Endometrial microvascular endothelial cells (primary cell): ENCODE measurements around the gene SMIM24. TPM values are rescaled to one million over a fixed set of nuclear protein-coding genes. Genes with fewer than 3 reads are reported as not detected.

Experiments
- in situ Hi-C: cut with HindIII; loops from 2 replicates; pipeline ENCODE4 v1.10.0; 2017; ENCODE audit warnings: low sequenced_read_pairs, low pct_unique_long_range_greater_than_20kb; ENCODE audit errors: inconsistent ontology term
- total RNA-seq: library from RNA; depleted of rRNA; stranded (reverse); fragments of >200 nt; gene quantifications from one replicate; pipeline ENCODE4 v1.2.3, GENCODE V29; 2015; ENCODE audit errors: inconsistent ontology term

SMIM24 gene
- total RNA-seq, 1 donor from 2014 or later = not detected

GRCh38 chr19:3501780-3502179 is 21.5 kb upstream of the SMIM24 start:
- in situ Hi-C loops = no loop called here

GRCh38 chr19:3500429-3501101 is 20.2 kb upstream of the SMIM24 start, which contains the start of gene DOHH:
Gene DOHH (minus strand): TSS chr19:3500674. CDS start chr19:3496814, 3,860 bp downstream.
- in situ Hi-C loops = no loop called here

GRCh38 chr19:3499738-3500428 is 19.6 kb upstream of the SMIM24 start:
- in situ Hi-C loops = no loop called here

GRCh38 chr19:3497757-3498520 is 17.6 kb upstream of the SMIM24 start:
- in situ Hi-C loops = no loop called here

- in situ Hi-C loops = no loop called here
These were observed 16.3 kb upstream of the SMIM24 start for GRCh38 chr19:3496392-3497273.

- in situ Hi-C loops = no loop called here
These were observed 14.2 kb upstream of the SMIM24 start for GRCh38 chr19:3494559-3494958.

- in situ Hi-C loops = no loop called here
These were observed 13.7 kb upstream of the SMIM24 start for GRCh38 chr19:3494051-3494450.

GRCh38 chr19:3493651-3494050 is 13.3 kb upstream of the SMIM24 start:
- in situ Hi-C loops = no loop called here

- in situ Hi-C loops = no loop called here
These were observed 12.6 kb upstream of the SMIM24 start for GRCh38 chr19:3492919-3493318.

- in situ Hi-C loops = no loop called here
These were observed 12.0 kb upstream of the SMIM24 start for GRCh38 chr19:3492131-3492839.

- in situ Hi-C loops = no loop called here
These were observed 11.2 kb upstream of the SMIM24 start for GRCh38 chr19:3491396-3492119.

GRCh38 chr19:3483226-3483628 is 2.9 kb upstream of the SMIM24 start, which contains the start of gene SMIM44:
Gene SMIM44 (minus strand): TSS chr19:3483441. CDS start chr19:3483403, 38 bp downstream.
- in situ Hi-C loops = no loop called here

GRCh38 chr19:3482507-3483225 is 2.3 kb upstream of the SMIM24 start:
- in situ Hi-C loops = no loop called here

GRCh38 chr19:3481241-3482090 is 1.1 kb upstream of the SMIM24 start:
- in situ Hi-C loops = no loop called here

- in situ Hi-C loops = no loop called here
These were observed 500 bp downstream of the SMIM24 start for GRCh38 chr19:3479834-3480215.

- in situ Hi-C loops = no loop called here
These were observed 1.0 kb downstream of the SMIM24 start for GRCh38 chr19:3479177-3479833.
